Coronary artery (tissue), 2 donors: ENCODE results near the gene HK2.

Experiments used
- DNase-seq: peaks from one replicate; pipeline ENCODE4 v3.0.0-alpha.2; 2017; ENCODE audit warnings: low spot score
- H3K27ac ChIP-seq, 2 donors: fragments of 200-600 bp; sonication (generic); one replicate each; pipeline ENCODE4 v1.5.1; 2016 to 2019
- H3K4me3 ChIP-seq: fragments of 200-600 bp; sonication (generic); 2 replicates; pipeline ENCODE4 v1.5.1; 2016; ENCODE audit warnings: mild to moderate bottlenecking, moderate library complexity
- CTCF ChIP-seq: fragments of 200-600 bp; sonication (generic); IDR thresholded peaks from one replicate; pipeline ENCODE4 v1.5.1; 2019; ENCODE audit warnings: antibody characterized with exemption

The HK2 gene

GRCh38 chr2:74872389-74872836, 38.5 kb downstream of the HK2 start:
- TF ChIP-seq CTCF, result no peak
- Histone ChIP-seq H3K4me3 (no peak overlapping the region), H3K27ac (no peak overlapping the region)
- no peak for DNase-seq

GRCh38 chr2:74873012-74873665, 39.2 kb downstream of the HK2 start:
- no peak overlapping the region for H3K4me3 ChIP-seq
- no peak overlapping the region for H3K27ac ChIP-seq

DNA sequence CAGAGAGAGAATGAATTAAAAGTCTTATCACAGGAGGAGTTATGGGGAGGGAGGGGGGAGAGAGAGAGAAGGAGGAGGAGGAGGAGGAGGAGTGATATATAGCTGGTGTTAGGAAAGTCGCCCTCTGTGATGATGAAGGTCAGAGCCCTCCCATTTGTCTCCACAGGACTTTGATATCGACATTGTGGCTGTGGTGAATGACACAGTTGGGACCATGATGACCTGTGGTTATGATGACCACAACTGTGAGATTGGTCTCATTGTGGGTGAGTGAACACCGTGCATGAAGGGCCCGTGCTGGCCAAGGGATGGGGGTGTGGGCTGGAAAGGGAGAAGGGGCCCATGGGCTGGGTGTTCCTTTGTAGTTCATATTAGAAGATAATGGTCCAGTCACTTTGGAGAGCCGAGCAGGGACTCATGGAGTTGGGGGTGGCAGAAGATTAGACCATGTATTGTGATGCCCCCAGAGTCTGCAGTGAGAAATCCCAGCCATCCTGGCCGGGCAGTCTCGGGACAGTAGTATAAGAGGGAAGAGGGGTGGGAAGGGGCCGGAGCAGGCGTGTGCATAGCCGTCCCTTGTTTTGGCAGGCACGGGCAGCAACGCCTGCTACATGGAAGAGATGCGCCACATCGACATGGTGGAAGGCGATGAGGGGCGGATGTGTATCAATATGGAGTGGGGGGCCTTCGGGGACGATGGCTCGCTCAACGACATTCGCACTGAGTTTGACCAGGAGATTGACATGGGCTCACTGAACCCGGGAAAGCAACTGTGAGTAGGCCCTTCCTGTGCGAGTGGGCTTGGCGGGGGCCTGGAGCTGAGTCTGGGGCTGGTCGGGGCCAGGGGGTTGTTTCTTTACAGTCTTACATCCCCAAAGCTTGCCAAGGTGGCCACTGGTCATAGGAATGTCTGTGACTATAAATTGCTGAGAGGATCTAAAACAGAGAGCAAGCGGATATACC, 40.0 kb downstream of the HK2 start:
- no peak for TF ChIP-seq CTCF
- no peak for DNase-seq
- no peak overlapping the region for H3K27ac ChIP-seq
- H3K4me3 ChIP-seq, result no peak overlapping the region

More at GRCh38 chr2:74873012-74873665, 39.2 kb downstream of the HK2 start:
- TF ChIP-seq CTCF, result no peak
- DNase-seq, result no peak

GRCh38 chr2:74876081-74876886, 42.4 kb downstream of the HK2 start:
- peak; percentile 66 for TF ChIP-seq CTCF
- H3K4me3 ChIP-seq, result no peak overlapping the region
- DNase-seq, result no peak
- H3K27ac ChIP-seq, result no peak overlapping the region

GRCh38 chr2:74877376-74877775, 43.4 kb downstream of the HK2 start:
- H3K27ac ChIP-seq, result no peak overlapping the region
- DNase-seq, result no peak
- no peak for TF ChIP-seq CTCF
- H3K4me3 ChIP-seq, result no peak overlapping the region

- TF ChIP-seq CTCF, result no peak
- no peak for DNase-seq
- Histone ChIP-seq H3K27ac (no peak overlapping the region), H3K4me3 (no peak overlapping the region)
These were observed 44.0 kb downstream of the HK2 start for GRCh38 chr2:74877781-74878433.
